GM18909 (cell line): ENCODE data around the gene ZNF440.
"Not testable (repeated sequence)": the region's sequence is repeated elsewhere in the genome, so short reads cannot be mapped to it uniquely, and the experiment has no call there.

Experiments used
- ATAC-seq: cut with Tn5 transposase; IDR thresholded peaks from one replicate; pipeline ENCODE4 v1.9.1; 2021; ENCODE audit warnings: mild to moderate bottlenecking; ENCODE audit not compliant: unreplicated experiment, poor library complexity

The ZNF440 gene

DNA sequence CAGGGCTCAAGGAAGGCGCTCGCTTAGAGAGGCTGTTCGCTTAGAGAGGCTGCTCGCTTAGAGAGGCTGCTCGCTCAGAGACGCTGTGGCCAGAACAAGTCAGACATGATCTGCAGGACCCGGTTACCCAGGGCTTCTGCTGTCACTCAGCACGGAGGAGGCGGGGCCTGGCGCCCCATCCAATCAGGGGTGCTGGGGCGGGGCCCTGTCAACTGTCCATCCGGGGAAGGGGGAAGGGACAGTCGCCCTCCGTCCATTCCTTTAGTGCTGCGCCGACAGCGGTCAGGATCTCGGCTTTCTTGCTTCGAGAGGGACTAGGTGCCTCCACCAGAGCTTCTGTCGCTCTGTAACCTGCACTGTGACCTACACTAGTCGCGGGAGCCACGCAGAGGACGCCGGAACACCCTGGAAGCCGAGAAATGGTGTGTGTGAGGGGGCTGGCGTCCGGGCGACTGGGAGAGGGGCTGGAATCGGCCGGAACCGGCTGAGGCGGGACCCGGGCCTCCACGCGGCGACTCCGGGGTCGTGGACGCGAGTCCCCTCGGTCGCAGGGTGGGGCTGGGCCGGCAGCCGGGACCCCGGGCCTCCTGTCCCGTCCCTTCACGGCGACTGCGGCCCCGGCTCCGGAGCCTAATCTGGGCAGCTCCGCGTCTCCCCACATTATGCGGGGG lies at the start of gene ZNF440:
TSS of gene ZNF440 (plus strand) at position 245 of the 671 bp plus-strand sequence. CDS start at position 420, 175 bp downstream.
- peak; percentile 95 for ATAC-seq

GRCh38 chr19:11766597-11767591 lies 47.2 kb upstream of the ZNF440 start, which contains the start of gene ZNF441:
TSS of gene ZNF441 (plus strand) at chr19:11767000. CDS start at chr19:11767194, 194 bp downstream.
- ATAC-seq: peak; percentile 91

- ATAC-seq: peak; percentile 32
These were observed 46.4 kb upstream of the ZNF440 start for GRCh38 chr19:11767633-11768133.

DNA sequence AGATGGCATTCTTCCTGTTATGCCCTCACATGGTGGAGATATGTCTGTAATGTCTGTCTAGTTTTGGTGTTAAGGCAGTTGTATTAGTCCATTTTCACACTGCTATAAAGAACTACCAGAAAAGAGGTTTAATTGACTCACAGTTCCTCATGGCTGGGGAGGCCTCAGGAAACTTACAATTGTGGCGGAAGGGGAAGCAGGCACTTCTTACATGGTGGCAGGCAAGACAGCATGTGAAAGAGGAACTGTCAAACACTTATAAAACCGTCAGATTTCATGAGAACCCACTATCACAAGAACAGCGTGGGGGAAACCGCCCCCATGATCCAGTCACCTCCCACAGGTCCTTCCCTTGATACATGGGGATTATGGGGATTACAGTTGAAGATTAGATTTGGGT lies 44.1 kb upstream of the ZNF440 start:
- no peak for ATAC-seq

- ATAC-seq: not testable (repeated sequence)
These were observed 42.6 kb upstream of the ZNF440 start for GRCh38 chr19:11771520-11771919.

DNA sequence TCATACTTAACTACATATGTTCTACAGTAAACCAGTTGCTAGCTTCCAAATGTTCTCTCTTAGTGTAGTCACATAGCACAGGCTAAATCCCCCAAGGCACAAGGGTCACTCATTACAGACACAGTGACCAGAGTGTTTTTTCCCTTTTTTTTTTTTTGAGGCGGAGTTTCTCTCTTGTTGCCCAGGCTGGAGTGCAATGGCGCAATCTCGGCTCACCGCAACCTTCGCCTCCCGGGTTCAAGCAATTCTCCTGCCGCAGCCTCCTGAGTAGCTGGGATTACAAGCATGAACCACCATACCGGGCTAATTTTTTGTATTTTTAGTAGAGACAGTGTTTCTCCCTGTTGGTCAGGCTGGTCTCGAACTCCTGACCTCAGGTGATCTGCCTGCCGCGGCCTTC lies 37.4 kb upstream of the ZNF440 start:
- not testable (repeated sequence) for ATAC-seq

DNA sequence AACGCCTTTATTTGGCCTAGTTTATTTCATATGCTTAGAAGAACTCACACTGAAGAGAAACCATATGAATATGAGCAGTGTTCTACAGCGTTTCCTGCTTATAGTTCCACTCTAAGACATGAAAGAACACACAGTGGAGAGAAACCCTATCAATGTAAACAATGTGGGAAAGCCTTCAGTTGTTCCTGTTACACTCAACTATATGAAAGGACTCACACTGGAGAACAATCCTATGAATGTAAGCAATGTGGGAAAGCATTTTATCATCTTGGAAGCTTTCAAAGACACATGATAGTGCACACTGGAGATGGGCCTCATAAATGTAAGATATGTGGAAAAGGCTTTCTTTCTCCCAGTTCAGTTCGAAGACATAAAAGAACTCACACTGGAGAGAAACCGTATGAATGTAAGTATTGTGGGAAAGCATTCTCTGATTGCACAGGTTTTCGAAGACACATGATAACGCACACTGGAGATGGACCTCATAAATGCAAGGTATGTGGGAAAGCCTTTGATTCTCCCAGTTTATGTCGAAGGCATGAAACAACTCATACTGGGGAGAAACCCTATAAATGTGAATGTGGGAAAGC lies 33.5 kb upstream of the ZNF440 start:
- ATAC-seq: no peak

DNA sequence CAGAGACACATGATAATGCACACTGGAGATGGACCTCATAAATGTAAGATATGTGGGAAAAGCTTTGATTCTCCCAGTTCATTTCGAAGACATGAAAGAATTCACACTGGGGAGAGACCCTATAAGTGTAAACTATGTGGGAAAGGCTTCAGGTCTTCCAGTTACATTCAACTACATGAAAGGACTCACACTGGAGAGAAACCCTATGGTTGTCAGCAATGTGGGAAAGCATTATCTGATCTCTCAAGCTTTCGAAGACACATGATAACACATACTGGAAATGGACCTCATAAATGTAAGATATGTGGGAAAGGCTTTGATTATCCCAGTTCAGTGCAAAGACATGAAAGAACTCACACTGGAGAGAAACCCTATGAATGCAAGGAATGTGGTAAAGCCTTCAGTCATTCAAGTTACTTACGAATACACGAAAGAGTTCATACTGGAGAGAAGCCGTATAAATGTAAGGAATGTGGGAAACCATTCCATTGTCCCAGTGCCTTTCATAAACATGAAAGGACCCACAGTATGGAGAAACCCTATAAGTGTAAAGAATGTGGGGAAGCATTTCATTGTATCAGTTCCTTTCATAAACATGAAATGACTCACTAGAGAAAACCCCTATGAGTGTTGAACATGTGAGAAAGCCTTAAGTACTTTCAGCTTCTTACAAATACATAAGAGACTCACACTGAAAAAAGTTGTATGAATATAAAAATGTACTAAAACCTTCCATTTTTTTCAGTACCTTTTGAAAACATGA lies 32.6 kb upstream of the ZNF440 start:
- no peak for ATAC-seq

DNA sequence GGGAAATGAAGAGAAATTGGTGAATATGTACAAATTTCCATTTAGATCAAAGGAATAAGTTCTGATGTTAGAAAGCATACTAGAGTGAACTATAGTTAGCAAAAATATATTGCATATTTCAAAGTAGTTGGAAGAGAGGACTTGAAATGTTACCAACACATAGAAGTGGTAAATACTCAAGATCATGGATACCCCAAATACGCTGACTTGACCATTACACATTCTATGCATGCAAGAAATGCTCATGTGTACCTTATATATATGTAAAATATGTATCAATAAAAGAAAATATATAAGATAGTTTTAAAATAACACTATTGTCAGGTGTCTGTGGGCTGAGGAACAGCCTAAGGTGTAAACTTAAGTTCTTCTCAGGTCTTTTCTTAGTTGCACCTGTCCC lies 30.3 kb upstream of the ZNF440 start:
- no peak for ATAC-seq

DNA sequence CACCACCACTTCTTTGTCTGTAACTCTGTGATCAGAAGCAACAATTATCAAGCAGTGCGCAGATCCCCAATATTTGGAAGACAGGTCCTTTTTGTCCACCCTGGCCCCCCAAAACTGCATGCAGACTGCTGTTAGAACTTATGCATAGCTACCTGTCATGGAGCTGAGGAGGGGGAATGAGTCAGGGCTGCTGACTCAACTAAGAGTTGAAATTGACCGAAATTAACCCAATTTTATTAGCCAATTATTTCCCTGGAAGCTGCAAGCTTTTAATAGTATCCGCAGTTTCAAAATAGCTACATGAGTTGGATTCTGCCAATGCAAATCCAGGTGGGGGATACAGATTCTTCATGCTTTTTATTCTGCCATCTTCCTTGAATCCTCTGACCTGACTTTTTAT lies 29.7 kb upstream of the ZNF440 start:
- no peak for ATAC-seq

DNA sequence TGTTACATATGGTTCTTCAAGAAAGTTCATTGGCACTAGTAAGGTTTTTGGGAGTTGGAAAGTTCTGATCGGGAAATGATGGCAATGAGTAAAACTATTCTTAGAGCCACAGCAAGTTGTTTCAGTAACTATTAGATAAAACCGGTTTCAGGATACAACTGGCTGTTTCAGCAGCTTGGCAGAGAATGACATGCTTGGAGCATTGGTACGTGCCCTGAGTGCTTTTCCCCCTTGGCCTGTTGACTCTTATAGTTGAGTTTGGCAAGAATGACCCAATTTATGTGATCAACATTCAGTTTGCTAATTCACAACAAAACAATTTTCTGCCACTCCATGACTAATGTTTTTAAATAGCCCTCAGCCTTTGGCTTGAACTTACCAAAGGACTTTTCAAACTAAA lies 26.5 kb upstream of the ZNF440 start:
- ATAC-seq: no peak

DNA sequence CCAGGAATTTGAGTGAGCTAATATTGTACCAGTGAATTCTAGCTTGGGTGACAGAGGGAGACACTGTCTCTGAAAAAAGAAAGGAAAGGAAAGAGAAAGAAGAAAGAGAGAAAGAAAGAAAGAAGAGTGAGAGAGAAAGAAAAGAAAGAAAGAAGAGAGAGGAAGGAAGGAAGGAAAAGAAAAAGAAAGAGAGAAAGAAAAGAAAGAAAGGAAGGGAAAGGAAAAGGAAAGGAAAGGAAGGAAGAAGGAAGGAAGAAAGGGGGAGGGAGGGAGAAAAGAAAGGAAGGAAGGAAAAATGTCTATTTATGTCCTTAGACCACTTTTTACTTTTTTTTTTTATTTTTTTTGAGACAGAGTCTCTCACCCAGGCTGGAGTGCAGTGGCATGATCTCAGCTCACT lies 21.1 kb upstream of the ZNF440 start:
- no peak for ATAC-seq

DNA sequence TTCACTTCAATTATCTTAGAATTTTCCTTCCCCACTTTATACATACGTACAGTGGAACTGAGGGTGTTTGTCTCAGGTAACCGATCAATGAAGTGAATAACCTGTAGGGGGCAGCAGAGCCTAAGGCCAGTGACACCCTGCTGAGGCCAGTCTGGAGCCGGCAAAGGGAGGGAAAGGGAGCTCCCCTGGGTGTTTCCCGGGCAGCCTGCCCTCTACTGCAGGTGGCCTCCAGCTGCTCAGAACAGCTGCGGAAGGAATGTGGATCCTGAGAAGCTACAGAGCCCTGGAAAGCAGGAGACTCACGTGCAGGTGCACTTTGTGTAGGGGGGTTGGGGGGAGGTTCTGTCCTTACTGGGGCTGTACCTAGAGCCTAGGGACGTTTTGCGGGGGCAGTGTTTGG lies 16.6 kb upstream of the ZNF440 start:
- no peak for ATAC-seq

DNA sequence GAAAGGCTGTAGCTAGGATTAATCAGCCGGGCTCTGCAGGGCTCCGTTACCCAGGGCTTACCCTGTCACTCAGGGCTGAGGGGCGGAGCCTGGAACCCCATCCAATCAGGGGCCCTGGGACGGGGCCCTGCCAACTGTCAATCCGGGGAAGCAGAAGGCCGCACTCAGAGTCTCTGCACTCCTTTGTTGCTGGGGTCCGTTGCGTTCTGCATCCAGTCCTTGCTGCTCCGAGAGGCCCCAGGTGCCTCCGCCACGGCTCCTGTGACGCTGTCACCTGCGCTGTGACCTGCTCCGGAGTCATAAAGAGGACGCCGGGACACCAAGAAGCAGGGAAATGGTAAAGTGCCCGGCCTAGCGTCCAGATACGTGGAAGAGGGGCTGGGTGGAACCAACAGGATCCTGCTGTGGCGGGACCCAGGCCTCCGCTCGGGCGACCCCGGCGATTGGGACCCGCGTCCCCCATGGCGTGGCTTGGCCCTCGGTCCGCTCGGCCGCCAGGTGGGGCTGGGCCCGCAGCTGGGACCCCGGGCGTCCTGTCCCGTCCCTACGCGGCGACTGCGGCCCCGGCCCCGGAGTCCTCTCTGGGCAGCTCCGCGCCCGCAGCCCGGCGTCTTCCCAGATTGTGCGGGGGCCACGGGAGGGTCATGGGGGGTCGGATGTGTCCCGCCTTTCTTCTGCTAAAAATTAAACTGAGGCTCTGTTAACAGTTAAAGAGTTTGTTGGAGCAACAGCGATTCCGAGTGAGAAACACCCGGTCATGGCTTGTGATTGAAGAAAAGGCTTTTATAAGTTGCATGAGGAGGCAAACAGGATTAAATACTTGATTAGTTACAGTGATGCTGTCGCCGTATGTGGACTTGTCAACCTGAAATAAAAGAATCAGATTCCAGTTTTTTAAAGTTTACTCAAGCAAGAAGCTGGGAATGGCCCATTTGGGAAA lies 15.4 kb upstream of the ZNF440 start, which contains the start of gene ZNF491:
TSS of gene ZNF491 (plus strand) at position 133 of the 940 bp plus-strand sequence. CDS start 7,431 bp downstream, outside the sequence.
- peak; percentile 92 for ATAC-seq

- no peak for ATAC-seq
These were observed 7.5 kb upstream of the ZNF440 start for GRCh38 chr19:11806354-11807098.

GRCh38 chr19:11807099-11807380 lies 7.0 kb upstream of the ZNF440 start:
- ATAC-seq: no peak

- ATAC-seq: peak; percentile 39
These were observed 407 bp upstream of the ZNF440 start for GRCh38 chr19:11813703-11814028.

DNA sequence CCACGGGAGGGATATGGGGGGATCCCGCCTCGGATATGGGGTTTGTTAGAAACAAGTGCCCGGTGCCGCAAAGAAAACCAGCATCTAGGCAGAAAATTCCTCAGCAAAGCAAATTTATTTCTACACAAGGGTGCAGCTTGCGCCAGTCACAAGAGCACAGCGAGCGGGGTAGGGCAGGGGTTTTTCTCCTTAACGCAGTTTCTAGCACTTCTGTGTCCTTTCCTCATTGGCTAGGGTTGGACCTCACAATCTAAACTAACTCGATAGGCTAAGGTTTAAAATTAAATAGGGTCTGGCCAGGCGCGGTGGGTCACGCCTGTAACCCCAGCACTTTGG lies 595 bp downstream of the ZNF440 start:
- ATAC-seq: no peak
